Mesothelial cell of epicardium (in vitro differentiated cells): ENCODE results near the gene PRDM5. TPM values are rescaled to one million over a fixed set of nuclear protein-coding genes. Genes with fewer than 3 reads are reported as not detected.

Experiments
- DNase-seq, 2 experiments: peaks; one replicate each; pipeline ENCODE4 v3.0.0; 2021; ENCODE audit warnings: low spot score in 2 of 2; ENCODE audit not compliant: unreplicated experiment in 2 of 2
- H3K27ac Mint-ChIP-seq: 2 replicates; pipeline ENCODE4 v1.8.0; 2021; ENCODE audit warnings: mixed read lengths
- H3K27me3 Mint-ChIP-seq: 2 replicates; pipeline ENCODE4 v1.8.0; 2021; ENCODE audit warnings: low read depth, mixed read lengths
- H3K36me3 Mint-ChIP-seq: 2 replicates; pipeline ENCODE4 v1.8.0; 2021; ENCODE audit warnings: mixed read lengths
- H3K4me1 Mint-ChIP-seq: 2 replicates; pipeline ENCODE4 v1.8.0; 2021; ENCODE audit warnings: mixed read lengths
- H3K4me3 Mint-ChIP-seq: 2 replicates; pipeline ENCODE4 v1.8.0; 2021; ENCODE audit warnings: mild to moderate bottlenecking, moderate library complexity, mixed read lengths
- H3K9me3 Mint-ChIP-seq: 2 replicates; pipeline ENCODE4 v1.8.0; 2021; ENCODE audit warnings: mixed read lengths
- total RNA-seq: library from RNA; stranded (reverse); gene quantifications from 3 replicates; pipeline ENCODE4 v1.2.1, GENCODE V29; 2021
- TF ChIP-seq, protein P1 (sequence below): fragments of 200-600 bp; sonication (generic); IDR thresholded peaks from one replicate; pipeline ENCODE4 v1.5.0; 2021; ENCODE audit warnings: antibody characterized with exemption; ENCODE audit not compliant: unreplicated experiment

PRDM5 gene
- total RNA-seq, 1 donor from 2014 or later = 30.2 TPM

DNA sequence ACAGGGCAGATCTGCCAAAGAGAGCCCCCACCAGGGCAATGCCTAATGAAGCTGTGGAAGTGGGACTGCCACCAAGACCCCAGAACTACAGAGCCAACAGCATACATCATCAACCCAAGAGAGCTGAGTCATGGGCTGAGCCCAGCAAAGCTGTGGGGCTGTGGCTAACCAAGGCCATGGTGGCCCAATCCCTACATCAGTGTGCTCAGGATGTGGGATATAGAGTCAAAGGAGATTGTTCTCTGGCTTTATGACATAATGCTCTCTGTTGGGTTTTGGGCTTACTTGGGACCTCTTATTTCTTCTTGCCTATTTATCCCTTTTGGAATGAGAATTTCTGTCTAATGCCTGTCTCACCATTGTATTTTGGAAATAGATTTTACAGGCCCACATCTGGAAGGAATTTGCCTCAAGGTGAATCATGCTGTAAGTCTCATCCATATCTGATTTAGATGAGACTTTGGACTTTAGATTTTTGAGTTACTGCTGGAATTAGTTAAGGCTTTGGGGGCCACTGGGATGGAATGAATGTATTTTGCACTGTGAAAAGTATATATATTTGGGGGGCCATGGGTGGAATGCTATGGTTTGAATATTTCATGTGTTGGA, 5.4 kb upstream of the PRDM5 start:
- TF ChIP-seq, protein P1, sequence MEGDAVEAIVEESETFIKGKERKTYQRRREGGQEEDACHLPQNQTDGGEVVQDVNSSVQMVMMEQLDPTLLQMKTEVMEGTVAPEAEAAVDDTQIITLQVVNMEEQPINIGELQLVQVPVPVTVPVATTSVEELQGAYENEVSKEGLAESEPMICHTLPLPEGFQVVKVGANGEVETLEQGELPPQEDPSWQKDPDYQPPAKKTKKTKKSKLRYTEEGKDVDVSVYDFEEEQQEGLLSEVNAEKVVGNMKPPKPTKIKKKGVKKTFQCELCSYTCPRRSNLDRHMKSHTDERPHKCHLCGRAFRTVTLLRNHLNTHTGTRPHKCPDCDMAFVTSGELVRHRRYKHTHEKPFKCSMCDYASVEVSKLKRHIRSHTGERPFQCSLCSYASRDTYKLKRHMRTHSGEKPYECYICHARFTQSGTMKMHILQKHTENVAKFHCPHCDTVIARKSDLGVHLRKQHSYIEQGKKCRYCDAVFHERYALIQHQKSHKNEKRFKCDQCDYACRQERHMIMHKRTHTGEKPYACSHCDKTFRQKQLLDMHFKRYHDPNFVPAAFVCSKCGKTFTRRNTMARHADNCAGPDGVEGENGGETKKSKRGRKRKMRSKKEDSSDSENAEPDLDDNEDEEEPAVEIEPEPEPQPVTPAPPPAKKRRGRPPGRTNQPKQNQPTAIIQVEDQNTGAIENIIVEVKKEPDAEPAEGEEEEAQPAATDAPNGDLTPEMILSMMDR = no peak
- Mint-ChIP-seq H3K27ac (no peak overlapping the region), H3K4me3 (no peak overlapping the region), H3K9me3 (peaks cover 11% of the 10 kb centered on the region), H3K36me3 (no peaks in the 10 kb centered on the region), H3K4me1 (peaks cover 8% of the 10 kb centered on the region), H3K27me3 (no peaks in the 10 kb centered on the region)
- DNase-seq = no peak

DNA sequence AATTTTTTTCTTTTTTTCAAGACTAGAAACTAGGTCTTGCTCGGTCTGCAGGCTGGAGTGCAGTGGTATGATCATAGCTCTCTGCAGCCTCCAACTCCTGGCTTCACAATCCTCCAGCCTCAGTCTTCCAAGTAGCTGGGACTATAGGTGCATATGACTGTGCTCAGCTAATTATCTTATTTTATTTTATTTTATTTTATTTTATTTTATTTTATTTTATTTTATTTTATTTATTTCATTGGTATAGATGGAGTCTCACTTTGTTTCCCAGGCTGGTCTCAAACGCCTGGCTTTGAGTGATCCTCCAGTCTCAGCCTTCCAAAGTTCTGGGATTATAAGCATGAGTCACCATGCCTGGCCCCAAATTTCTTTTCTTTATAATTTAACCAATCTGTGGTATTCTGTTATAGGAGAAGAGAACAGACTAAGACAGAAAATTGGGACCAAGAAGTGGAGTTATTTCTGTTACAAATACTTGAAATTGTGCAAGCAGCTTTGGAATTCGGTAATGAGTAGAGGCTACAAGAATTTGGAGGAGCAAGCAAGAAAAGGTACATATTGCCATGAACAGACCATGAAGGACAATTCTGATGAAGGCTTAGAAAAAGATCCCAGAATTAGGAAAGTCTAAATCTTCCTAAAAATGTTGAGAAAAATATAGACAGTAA, 4.0 kb upstream of the PRDM5 start:
- TF ChIP-seq, protein P1 = no peak
- Mint-ChIP-seq H3K9me3 (peaks cover 11% of the 10 kb centered on the region), H3K4me3 (no peak overlapping the region), H3K4me1 (peaks cover 14% of the 10 kb centered on the region), H3K27me3 (no peaks in the 10 kb centered on the region), H3K27ac (no peak overlapping the region), H3K36me3 (no peaks in the 10 kb centered on the region)
- DNase-seq = no peak

DNA sequence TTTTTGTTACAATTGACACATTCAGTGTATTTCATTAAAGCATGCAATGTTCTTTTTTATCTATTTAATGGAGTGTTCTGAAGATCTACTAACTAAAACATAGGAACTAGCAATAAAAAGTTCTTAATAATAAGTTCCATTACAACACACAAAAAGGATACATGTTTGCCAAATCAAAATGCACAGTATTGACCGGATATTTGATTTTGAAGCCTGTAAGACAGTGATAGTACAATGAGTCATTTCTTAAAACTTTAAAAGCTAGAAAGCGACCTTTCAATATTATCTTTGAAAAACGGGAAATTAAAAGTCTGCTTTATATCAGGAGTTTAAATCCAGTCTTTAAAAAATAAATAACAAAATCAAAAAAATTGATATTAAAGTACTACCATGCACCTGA, 2.4 kb upstream of the PRDM5 start:
- Mint-ChIP-seq H3K9me3 (peaks cover 11% of the 10 kb centered on the region), H3K36me3 (no peaks in the 10 kb centered on the region), H3K4me1 (peaks cover 22% of the 10 kb centered on the region), H3K4me3 (no peak overlapping the region), H3K27ac (no peak overlapping the region), H3K27me3 (no peaks in the 10 kb centered on the region)
- TF ChIP-seq, protein P1 = no peak
- DNase-seq = no peak

DNA sequence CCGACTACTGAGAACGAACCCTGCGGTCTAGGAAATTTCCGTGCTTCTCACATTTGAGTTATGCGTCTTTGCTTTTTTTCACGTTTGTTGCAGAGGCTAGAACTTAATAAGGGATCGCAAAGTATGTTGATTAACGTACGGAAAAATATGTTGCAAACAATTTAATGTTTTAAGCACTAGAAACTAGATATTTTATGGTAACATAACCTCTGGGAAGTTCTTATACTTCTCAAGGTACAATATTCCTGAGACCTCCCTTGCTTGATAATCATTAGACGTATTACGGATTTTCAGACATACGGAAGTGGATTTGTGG, 639 bp upstream of the PRDM5 start:
- Mint-ChIP-seq H3K27me3 (no peaks in the 10 kb centered on the region), H3K4me1 (peaks cover 27% of the 10 kb centered on the region), H3K4me3 (peak overlapping the region; percentile 85), H3K36me3 (no peaks in the 10 kb centered on the region), H3K9me3 (peaks cover 11% of the 10 kb centered on the region), H3K27ac (peak overlapping the region; percentile 95)
- TF ChIP-seq, protein P1 = no peak
- no peak for DNase-seq

DNA sequence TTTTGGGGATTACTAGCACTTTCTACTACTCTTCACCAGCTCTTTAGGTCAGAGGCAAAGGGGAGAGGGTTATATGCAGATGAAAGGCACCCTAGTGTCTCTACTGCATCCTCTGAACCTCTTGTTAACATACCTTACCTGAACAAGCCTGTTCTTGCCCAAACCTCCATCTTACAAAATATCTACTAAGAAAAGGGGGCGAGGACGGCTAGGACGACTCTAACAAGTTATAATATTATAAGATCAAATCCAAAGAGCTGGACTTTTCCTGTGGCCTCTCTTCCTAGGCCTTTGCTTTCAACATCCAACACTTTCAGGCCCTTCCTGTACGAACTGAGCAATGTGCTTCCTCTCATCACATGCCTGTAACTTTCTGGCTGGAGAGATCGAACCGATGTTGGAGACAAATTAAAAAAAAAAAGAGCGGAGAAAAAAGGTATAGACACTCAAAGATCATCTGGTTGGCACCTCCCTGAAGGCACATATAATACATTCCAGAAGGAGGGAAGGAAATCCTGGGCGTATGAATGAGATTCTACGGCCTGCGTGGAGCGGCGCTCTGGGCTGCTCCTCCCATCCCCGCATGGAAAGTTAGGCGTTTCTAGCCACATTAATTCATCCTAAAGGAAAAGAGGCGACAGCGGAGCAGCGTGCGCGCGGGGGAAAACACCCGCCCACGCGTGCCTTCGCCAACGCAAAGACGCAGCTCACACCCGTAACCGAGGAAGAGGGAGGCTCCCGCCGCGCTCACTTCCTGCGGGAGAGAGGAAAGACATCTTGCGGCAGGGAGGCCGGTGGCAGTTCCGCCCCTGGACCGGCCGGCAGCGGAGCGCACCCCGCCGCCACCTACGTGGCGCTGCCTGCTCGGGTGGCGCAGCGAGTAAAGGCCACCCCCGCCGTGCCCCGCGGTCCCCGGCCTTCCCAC, 808 bp downstream of the PRDM5 start:
- H3K9me3 Mint-ChIP-seq = peaks cover 6% of the 10 kb centered on the region

More for the DNA sequence above, 808 bp downstream of the PRDM5 start:
- Mint-ChIP-seq H3K36me3 (no peaks in the 10 kb centered on the region), H3K27ac (peak overlapping the region; percentile 93), H3K27me3 (no peaks in the 10 kb centered on the region), H3K4me1 (peaks cover 37% of the 10 kb centered on the region), H3K4me3 (peak overlapping the region; percentile 82)
- DNase-seq = peak; percentile 29 to 70
- TF ChIP-seq, protein P1 = no peak
